ENCODE data around the gene MARK2. TPM values are rescaled to one million over a fixed set of nuclear protein-coding genes. Genes with fewer than 3 reads are reported as not detected.

Gene MARK2
- total RNA-seq, 3 donors from 2014 or later: 32.6 to 33.6 (median 33.4) TPM

DNA sequence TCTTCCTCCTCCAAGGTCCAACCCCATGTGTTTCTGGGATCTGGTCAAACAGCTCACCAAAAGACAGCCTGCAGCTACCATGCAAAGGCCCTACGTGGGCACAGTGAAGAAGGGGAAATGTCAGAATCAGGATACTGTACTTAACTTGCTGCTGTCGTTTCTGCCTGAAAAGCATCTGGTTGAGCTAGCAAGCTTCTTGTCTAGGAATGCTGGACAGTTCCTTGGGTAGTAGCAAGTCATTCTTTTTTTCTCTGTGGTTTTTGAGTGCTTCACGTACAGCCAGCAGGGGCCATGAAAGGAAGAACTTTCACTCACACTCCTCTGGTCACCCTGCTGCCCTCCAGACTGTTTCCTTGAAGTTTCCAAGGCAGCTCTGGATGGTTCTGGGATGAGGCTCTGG lies 53.3 kb downstream of the MARK2 start:
- Mint-ChIP-seq H3K4me1 (ENCODE audit: low read depth) (peaks cover 77% of the 10 kb centered on the region), H3K4me3 (no peak overlapping the region), H3K27me3 (ENCODE audit: low read depth) (no peaks in the 10 kb centered on the region), H3K9me3 (no peaks in the 10 kb centered on the region), H3K36me3 (ENCODE audit: insufficient read depth) (peaks cover 17% of the 10 kb centered on the region)
- ATAC-seq (no peak), DNase-seq (no peak)

DNA sequence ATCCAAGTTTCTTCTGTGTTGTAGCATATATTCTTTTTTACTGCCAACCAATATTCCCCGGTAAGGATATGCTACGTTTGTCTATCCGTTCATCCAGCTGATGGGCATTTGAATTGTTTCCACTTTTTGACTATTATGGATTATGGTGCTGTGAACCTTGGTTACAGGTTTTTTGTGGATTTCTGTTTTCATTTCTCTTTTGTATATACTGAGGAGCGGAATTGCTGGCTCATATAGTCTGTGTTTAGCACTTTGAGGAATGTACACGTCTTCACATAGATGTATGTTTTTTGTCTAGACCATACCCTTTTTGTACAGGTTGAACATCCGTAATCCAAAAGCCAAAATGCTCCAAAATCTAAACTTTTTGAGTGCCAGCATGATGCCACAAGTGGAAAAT lies 54.4 kb downstream of the MARK2 start:
- Mint-ChIP-seq H3K36me3 (ENCODE audit: insufficient read depth) (peaks cover 23% of the 10 kb centered on the region), H3K4me1 (ENCODE audit: low read depth) (peaks cover 67% of the 10 kb centered on the region), H3K9me3 (no peaks in the 10 kb centered on the region), H3K27me3 (ENCODE audit: low read depth) (no peaks in the 10 kb centered on the region), H3K4me3 (no peak overlapping the region)
- DNase-seq (no peak), ATAC-seq (no peak)

DNA sequence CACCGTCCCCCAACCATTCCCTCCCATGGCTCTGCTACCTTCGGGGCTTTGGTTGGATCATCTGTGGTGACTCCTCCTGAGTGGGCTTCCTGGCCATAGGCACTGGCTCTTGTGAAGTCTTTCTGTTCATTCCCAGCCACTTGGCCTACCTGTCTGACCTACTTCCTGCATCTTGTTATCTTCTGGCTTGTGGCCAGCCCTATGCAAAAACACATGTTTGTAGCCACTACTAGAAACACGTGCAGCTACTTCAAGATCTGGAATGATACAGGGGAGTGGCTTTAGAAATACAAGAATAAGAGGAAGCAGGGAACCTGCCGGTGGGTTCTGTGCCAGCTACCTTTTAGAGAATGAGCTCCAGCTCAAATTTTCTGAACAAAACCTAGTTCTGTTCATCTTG lies 57.2 kb downstream of the MARK2 start:
- H3K27me3 Mint-ChIP-seq (ENCODE audit: low read depth): no peaks in the 10 kb centered on the region

DNA sequence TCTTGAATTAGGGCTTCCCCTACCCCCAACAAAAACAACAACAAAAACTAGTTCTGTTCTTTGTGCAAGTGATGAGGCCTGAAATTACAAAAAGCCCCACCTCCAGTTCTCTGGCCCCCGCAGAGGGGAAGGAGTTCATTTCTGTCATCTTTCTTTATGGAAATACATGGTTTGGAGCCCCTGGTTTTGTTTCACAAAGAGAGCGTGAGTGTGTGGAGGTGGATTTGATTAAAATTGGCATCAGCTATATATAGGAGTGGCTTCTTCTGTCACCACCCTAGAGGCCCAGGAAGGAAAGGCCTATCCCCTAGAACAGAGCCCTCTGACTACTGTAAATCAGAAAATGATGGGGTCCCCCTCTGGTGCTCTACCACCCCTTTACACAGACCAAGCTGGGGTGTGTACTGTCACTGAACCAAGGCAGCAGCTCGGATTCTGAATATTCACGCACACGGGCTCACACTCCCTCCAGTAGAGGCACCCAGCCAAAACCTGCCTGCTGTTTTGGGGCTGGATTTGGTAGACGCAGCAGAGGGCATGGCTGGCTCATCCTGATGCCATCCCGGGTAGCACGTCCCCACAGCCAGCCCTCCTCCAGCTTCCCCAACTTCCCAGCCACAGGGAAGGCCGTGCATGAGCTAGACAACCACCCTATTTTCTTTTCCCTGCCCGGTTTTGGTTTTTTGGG lies 58.7 kb downstream of the MARK2 start:
- H3K9me3 Mint-ChIP-seq: no peaks in the 10 kb centered on the region
- ATAC-seq (no peak), DNase-seq (no peak)
- peaks cover 26% of the 10 kb centered on the region for H3K4me1 Mint-ChIP-seq (ENCODE audit: low read depth)
- H3K36me3 Mint-ChIP-seq (ENCODE audit: insufficient read depth): peaks cover 50% of the 10 kb centered on the region
- no peak overlapping the region for H3K4me3 Mint-ChIP-seq
- H3K27me3 Mint-ChIP-seq (ENCODE audit: low read depth): no peaks in the 10 kb centered on the region

More for the DNA sequence above, 57.2 kb downstream of the MARK2 start:
- Mint-ChIP-seq H3K4me1 (ENCODE audit: low read depth) (peaks cover 40% of the 10 kb centered on the region), H3K36me3 (ENCODE audit: insufficient read depth) (peaks cover 41% of the 10 kb centered on the region), H3K4me3 (no peak overlapping the region), H3K9me3 (no peaks in the 10 kb centered on the region)
- ATAC-seq (no peak), DNase-seq (no peak)

DNA sequence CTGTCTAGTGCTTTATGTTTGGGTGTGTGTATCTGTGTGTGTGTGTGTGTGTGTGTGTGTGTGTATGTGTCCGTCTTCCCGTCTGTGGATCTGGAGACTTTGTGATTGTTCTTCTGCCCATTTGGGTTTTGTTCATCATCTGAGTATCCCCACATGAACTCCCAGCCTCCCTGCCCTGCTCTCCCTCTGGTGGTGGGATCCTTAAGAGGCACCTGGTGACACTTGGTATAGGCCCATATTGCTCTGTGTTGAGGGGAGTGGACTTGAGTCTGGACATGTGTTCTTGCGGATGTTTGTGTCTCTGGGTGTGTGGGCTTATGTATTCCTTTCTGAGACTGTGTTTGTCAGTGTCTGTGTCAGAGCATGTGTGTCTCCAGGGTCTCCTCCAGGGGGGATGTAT lies 62.8 kb downstream of the MARK2 start:
- Mint-ChIP-seq H3K9me3 (no peaks in the 10 kb centered on the region), H3K4me3 (no peak overlapping the region), H3K27me3 (ENCODE audit: low read depth) (no peaks in the 10 kb centered on the region), H3K4me1 (ENCODE audit: low read depth) (peaks cover 7% of the 10 kb centered on the region), H3K36me3 (ENCODE audit: insufficient read depth) (peaks cover 61% of the 10 kb centered on the region)
- no peak for DNase-seq
- no peak for ATAC-seq

DNA sequence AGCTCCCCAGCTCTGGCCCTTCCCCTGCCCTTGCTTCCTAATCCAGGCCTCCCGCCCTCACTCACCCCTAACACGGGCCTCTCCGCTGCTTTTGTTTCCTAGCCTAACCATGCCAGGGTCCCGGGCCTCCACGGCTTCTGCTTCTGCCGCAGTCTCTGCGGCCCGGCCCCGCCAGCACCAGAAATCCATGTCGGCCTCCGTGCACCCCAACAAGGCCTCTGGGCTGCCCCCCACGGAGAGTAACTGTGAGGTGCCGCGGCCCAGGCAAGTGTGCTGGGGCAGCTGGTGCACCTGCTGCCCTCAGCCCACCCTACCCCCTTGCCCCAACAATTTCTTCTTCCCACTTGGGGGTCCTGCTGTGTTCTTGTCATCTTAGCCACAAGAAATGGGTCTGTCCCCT lies 65.0 kb downstream of the MARK2 start:
- H3K4me3 Mint-ChIP-seq: no peak overlapping the region
- H3K9me3 Mint-ChIP-seq: no peaks in the 10 kb centered on the region
- no peaks in the 10 kb centered on the region for H3K27me3 Mint-ChIP-seq (ENCODE audit: low read depth)
- H3K4me1 Mint-ChIP-seq (ENCODE audit: low read depth): peaks cover 4% of the 10 kb centered on the region
- ATAC-seq (no peak), DNase-seq (no peak)
- peaks cover 52% of the 10 kb centered on the region for H3K36me3 Mint-ChIP-seq (ENCODE audit: insufficient read depth)

DNA sequence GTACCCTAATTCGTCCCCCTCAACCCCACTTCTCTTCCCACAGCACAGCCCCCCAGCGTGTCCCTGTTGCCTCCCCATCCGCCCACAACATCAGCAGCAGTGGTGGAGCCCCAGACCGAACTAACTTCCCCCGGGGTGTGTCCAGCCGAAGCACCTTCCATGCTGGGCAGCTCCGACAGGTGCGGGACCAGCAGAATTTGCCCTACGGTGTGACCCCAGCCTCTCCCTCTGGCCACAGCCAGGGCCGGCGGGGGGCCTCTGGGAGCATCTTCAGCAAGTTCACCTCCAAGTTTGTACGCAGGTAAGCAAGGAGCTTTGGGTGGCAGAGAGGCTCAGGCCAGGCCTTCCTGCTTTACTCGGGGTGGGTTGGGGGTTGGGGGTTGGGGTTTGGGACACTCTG lies 65.8 kb downstream of the MARK2 start:
- H3K4me1 Mint-ChIP-seq (ENCODE audit: low read depth): peaks cover 4% of the 10 kb centered on the region
- no peak for ATAC-seq
- no peaks in the 10 kb centered on the region for H3K27me3 Mint-ChIP-seq (ENCODE audit: low read depth)
- DNase-seq: no peak
- H3K9me3 Mint-ChIP-seq: no peaks in the 10 kb centered on the region
- peaks cover 46% of the 10 kb centered on the region for H3K36me3 Mint-ChIP-seq (ENCODE audit: insufficient read depth)
- H3K4me3 Mint-ChIP-seq: no peak overlapping the region

DNA sequence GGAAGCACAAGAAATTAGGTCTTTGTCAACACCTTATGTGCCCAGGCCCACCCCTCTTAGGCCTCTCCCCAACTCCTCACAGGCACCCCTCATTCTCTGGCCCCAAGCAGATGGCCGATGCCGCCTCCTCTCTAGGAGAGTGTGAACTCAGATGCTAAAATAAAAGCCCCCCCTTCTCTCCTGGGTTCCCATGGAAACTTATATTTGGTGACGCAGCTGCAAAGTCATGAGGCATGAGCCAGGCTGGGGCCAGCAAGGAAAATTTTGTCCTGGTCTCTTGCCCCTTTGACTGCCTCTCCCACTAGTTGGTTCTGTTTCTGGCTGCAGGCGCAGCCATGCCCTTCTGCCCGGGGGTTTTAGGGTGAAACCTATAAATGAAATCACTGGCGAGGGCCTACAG lies 66.3 kb downstream of the MARK2 start:
- DNase-seq: no peak
- Mint-ChIP-seq H3K36me3 (ENCODE audit: insufficient read depth) (peaks cover 42% of the 10 kb centered on the region), H3K9me3 (no peaks in the 10 kb centered on the region), H3K4me1 (ENCODE audit: low read depth) (peaks cover 4% of the 10 kb centered on the region), H3K27me3 (ENCODE audit: low read depth) (no peaks in the 10 kb centered on the region), H3K4me3 (no peak overlapping the region)
- ATAC-seq: no peak

DNA sequence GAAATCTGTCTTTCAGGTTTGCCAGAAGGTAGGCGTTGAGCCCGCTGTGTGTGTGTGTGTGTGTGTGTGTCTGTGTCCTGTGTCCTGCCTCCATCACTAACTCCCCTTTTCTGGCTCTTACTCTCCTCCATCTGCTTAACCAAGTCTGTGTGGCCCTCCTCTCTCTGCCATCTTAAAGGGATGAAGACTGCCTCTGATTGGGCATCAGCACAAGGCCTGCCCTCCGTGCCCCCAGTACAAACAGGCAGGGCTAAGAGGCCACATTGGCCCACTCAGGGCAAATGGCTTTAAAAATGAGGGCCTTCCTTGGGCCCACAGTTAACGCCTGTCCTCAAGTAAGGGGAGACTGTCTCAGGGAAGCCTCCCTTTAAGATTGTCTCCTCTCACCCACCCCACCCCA lies 67.2 kb downstream of the MARK2 start:
- Mint-ChIP-seq H3K27me3 (ENCODE audit: low read depth) (no peaks in the 10 kb centered on the region), H3K9me3 (no peaks in the 10 kb centered on the region), H3K4me3 (no peak overlapping the region), H3K36me3 (ENCODE audit: insufficient read depth) (peaks cover 35% of the 10 kb centered on the region), H3K4me1 (ENCODE audit: low read depth) (peaks cover 5% of the 10 kb centered on the region)
- ATAC-seq: no peak
- no peak for DNase-seq

DNA sequence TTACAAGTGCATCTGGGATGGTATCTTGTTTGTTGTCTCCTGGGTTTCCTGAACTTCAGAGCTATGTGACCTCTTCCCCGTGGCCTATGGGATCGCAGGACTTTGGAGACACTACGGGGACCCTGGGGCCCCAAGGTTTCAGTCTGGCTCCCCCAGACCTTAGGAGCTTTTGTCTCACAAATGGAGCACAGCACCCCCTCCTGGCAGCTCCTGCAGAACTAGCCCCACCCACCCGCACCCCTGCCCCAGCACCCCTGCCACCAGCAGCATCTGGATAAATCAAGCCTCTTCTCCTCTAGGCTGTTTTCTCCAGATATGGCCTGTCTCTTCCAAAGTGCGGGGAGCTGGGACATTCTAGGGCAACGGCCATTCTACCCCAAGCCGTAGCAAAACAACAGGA lies 67.7 kb downstream of the MARK2 start:
- DNase-seq: peak; percentile 51
- no peaks in the 10 kb centered on the region for H3K27me3 Mint-ChIP-seq (ENCODE audit: low read depth)
- no peak overlapping the region for H3K4me3 Mint-ChIP-seq
- no peaks in the 10 kb centered on the region for H3K9me3 Mint-ChIP-seq
- peak in 1 of 2 donors; percentile 52 for ATAC-seq
- peaks cover 30% of the 10 kb centered on the region for H3K36me3 Mint-ChIP-seq (ENCODE audit: insufficient read depth)
- peaks cover 3% of the 10 kb centered on the region for H3K4me1 Mint-ChIP-seq (ENCODE audit: low read depth)

DNA sequence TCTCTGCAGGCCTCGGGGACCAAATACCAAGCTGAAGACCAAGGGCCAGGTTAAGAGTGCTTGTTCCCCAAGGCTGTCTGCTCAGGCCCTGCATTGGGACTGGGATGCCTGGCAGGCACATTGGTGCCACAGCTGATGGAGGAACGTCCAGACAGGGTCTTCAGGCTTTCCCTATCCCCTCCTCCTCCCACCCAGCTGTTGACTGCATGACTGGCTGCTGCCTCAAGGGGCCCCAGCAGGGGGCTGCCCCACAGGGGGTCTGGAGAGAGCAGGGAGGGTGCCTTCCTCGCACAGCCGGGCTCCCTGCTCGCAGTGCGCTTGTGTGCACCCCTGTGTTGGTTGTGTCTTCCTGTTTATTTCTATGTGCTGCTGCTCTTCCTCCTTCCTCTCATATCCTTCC lies 68.2 kb downstream of the MARK2 start:
- Mint-ChIP-seq H3K4me3 (no peak overlapping the region), H3K36me3 (ENCODE audit: insufficient read depth) (peaks cover 26% of the 10 kb centered on the region), H3K9me3 (no peaks in the 10 kb centered on the region), H3K27me3 (ENCODE audit: low read depth) (no peaks in the 10 kb centered on the region), H3K4me1 (ENCODE audit: low read depth) (peaks cover 3% of the 10 kb centered on the region)
- ATAC-seq (no peak), DNase-seq (no peak)

DNA sequence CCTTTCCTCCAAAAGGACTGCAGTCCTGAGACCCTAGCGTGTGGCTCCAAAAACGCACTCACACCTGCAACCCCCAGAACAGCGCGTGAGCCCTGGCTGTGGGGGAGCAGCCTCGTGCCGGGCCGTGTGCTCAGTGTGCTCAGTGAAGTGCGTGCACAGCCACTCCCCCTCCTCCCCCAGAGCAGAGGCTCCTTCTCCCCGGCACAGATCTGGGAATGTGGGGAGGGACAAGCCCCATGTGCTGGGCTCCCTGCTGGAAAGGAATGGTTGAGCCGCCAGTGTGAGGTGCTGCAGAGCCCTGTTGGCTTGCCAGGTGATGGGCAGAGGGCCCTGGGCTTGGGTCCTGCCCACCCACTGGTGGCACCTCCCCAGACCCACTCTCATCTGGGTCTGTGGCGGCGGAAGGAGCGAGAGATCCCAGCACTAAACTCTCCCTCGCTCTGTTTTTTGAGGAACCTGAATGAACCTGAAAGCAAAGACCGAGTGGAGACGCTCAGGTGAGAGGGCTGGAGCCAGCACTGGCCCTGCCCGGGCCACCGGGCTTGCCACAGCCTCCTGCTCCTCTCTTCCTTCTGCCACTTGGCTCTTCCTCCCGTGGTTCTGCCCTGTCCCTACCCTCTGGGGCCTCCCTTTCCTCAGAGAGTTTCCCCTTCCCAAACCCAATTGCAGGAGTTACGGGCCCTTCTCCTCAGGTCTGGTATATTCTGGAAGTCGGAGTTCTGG lies 69.1 kb downstream of the MARK2 start:
- peaks cover 25% of the 10 kb centered on the region for H3K36me3 Mint-ChIP-seq (ENCODE audit: insufficient read depth)
- no peak for DNase-seq
- H3K4me3 Mint-ChIP-seq: no peak overlapping the region
- H3K9me3 Mint-ChIP-seq: no peaks in the 10 kb centered on the region
- H3K27me3 Mint-ChIP-seq (ENCODE audit: low read depth): no peaks in the 10 kb centered on the region
- no peak for ATAC-seq
- H3K4me1 Mint-ChIP-seq (ENCODE audit: low read depth): peaks cover 3% of the 10 kb centered on the region

DNA sequence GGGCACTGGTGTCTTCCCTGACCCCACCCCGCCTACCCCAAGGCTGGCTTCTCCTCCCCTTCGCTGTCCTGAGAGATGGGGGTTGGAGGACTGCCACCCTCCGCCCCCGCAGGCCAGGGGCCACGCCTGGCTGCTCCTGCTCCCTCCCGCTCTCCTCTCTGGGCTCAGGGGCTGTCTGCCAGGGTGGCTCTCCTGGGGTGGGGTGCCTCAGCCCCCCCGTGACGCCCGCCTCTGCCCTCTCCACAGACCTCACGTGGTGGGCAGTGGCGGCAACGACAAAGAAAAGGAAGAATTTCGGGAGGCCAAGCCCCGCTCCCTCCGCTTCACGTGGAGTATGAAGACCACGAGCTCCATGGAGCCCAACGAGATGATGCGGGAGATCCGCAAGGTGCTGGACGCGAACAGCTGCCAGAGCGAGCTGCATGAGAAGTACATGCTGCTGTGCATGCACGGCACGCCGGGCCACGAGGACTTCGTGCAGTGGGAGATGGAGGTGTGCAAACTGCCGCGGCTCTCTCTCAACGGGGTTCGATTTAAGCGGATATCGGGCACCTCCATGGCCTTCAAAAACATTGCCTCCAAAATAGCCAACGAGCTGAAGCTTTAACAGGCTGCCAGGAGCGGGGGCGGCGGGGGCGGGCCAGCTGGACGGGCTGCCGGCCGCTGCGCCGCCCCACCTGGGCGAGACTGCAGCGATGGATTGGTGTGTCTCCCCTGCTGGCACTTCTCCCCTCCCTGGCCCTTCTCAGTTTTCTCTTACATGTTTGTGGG lies 69.9 kb downstream of the MARK2 start:
- H3K9me3 Mint-ChIP-seq: no peaks in the 10 kb centered on the region
- H3K4me1 Mint-ChIP-seq (ENCODE audit: low read depth): peaks cover 3% of the 10 kb centered on the region
- H3K4me3 Mint-ChIP-seq: no peak overlapping the region
- H3K36me3 Mint-ChIP-seq (ENCODE audit: insufficient read depth): peaks cover 18% of the 10 kb centered on the region
- DNase-seq (no peak), ATAC-seq (no peak)
- H3K27me3 Mint-ChIP-seq (ENCODE audit: low read depth): no peaks in the 10 kb centered on the region

DNA sequence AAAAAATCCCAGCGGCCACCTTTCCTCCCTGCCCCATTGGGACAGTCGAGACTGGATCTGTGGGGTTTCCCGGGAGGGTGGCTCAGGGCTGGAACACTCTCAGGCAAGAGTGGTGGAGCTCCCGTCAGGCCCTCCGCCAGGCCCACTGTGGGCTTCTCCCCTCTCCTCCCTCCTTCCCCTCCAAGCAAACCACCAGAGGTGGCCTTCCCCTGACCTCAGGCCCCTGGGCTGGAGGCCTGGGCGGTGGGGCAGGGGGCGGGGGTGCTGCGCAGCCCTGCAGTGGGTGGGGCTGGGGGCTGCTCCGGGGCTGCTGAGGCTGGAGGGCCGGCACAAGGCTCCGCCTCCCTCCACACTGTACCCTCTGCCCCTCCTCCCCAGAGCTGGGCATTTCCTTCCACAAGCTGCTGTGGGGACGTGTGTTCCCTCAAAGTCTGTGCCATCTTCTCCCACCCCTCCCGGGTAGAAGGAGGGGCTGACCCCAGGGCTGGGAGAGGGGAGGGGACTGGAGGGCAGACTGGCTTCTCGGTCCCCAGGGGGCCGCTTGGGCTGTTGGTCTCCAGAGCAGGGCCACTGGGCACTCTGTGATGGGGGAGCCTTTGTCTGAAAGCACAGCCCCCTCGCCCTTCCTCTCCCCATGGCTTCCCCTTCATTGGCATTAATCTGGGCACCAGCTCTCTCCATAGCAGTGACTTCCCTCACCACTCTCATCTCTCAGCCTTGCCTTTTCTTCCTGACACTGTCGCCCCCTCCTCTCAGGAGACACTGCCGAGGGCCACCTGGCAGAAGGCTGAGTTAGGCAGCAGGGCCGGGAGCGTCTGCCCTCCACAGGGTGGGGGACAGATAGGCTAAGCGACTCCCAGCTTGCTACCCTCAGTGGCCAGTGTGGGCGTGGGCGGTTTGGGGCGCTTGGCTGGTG lies 70.9 kb downstream of the MARK2 start:
- no peak for ATAC-seq
- no peak overlapping the region for H3K4me3 Mint-ChIP-seq

More for the DNA sequence above, 70.9 kb downstream of the MARK2 start:
- Mint-ChIP-seq H3K4me1 (ENCODE audit: low read depth) (peaks cover 3% of the 10 kb centered on the region), H3K36me3 (ENCODE audit: insufficient read depth) (peaks cover 9% of the 10 kb centered on the region), H3K9me3 (no peaks in the 10 kb centered on the region), H3K27me3 (ENCODE audit: low read depth) (no peaks in the 10 kb centered on the region)
- no peak for DNase-seq

Data from activated T-cell treated with anti-CD3 and anti-CD28 coated beads, Interleukin-2, amount 50 U/mL, for 4 hours (primary cell).